H1 (cell line): ENCODE data around the gene SNX7. TPM values are rescaled to one million over a fixed set of nuclear protein-coding genes. Genes with fewer than 3 reads are reported as not detected.

ENCODE experiments used
- RFX5 ChIP-seq: IDR thresholded peaks from 2 replicates; pipeline ENCODE4 v1.6.1; 2011; ENCODE audit warnings: low read depth, low read length, improper control_type of control experiment, borderline replicate concordance
- polyA plus RNA-seq, 7 experiments: library from polyadenylated mRNA; depleted of rRNA in 3 of 7; stranded (reverse) in 5 of 7; unstranded in 2 of 7; fragments of >200 nt in 5 of 7; fragments of 200-250 nt in 2 of 7; gene quantifications; 1 replicate in 5 of 7; 2 replicates in 1 of 7; 4 replicates in 1 of 7; pipeline versions ENCODE4 v1.2.1 to v1.2.3, GENCODE V29; 2011 to 2013; ENCODE audit warnings: missing spikeins in 2 of 7, mixed read lengths in 2 of 7
- total RNA-seq: library from RNA; stranded (reverse); fragmentation: NEBNext Ultra II Directional; extraction: Animal tissue kit (Norgen Biotek cat#: 25700); gene quantifications from 2 replicates; pipeline ENCODE4 v1.2.1, GENCODE V29; 2021
- TF ChIP-seq, protein P1 (sequence below), 3 experiments: IDR thresholded peaks; 1 replicate in 2 of 3; 2 replicates in 1 of 3; pipeline versions ENCODE4 v1.5.1 to v1.6.1; 2011; ENCODE audit warnings: low read length in 3 of 3, mild to moderate bottlenecking in 3 of 3, inconsistent platforms in 2 of 3, low read depth in 1 of 3, moderate library complexity in 1 of 3; ENCODE audit not compliant: insufficient read depth in 1 of 3; ENCODE audit errors: control extremely low read depth in 1 of 3

Gene SNX7
- total and polyA plus RNA-seq, 2 of the 8 experiments (the other 6 are each of a cell fraction or from before 2014, with no cell fraction given), result 9.2 to 23.8 TPM

DNA sequence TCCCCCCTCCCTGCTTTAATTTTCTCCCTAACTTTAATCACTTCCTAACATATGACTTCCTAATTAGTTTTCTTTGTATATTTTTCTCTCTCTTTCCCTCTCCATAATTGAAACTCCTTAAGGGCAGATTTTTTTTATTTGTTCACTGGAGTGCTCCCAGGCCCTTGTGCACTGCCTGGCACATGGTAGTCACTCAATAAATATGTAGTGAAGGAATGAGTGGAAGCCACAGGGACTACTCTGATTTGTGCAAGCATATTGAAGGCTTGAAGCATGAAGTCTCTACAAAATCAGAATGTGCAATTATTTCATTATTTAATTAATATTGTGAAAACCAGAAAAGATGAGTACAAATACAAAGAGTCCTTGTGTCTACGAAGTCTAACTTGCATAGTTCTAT, 41.5 kb downstream of the SNX7 start (continued):
- TF ChIP-seq, protein P1, sequence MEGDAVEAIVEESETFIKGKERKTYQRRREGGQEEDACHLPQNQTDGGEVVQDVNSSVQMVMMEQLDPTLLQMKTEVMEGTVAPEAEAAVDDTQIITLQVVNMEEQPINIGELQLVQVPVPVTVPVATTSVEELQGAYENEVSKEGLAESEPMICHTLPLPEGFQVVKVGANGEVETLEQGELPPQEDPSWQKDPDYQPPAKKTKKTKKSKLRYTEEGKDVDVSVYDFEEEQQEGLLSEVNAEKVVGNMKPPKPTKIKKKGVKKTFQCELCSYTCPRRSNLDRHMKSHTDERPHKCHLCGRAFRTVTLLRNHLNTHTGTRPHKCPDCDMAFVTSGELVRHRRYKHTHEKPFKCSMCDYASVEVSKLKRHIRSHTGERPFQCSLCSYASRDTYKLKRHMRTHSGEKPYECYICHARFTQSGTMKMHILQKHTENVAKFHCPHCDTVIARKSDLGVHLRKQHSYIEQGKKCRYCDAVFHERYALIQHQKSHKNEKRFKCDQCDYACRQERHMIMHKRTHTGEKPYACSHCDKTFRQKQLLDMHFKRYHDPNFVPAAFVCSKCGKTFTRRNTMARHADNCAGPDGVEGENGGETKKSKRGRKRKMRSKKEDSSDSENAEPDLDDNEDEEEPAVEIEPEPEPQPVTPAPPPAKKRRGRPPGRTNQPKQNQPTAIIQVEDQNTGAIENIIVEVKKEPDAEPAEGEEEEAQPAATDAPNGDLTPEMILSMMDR (IDR thresholded peaks at IDR 0.05; ENCODE audit: control extremely low read depth in 1 of 3, insufficient read depth in 1 of 3, low read depth in 1 of 3, low read length in 3 of 3), result no peak
- no peak for TF ChIP-seq RFX5
- TF ChIP-seq, all 59 proteins: peak for 0
